Activated CD8-positive, alpha-beta memory T cell treated with anti-CD3 and anti-CD28 coated beads for 24 hours (primary cell): Measurements from ENCODE around the gene BRD9.
"Not testable (repeated sequence)": the region's sequence is repeated elsewhere in the genome, so short reads cannot be mapped to it uniquely, and the experiment has no call there.

Experiments
- DNase-seq: peaks from one replicate; pipeline ENCODE4 v3.0.0-alpha.2; 2020

Gene BRD9

DNA sequence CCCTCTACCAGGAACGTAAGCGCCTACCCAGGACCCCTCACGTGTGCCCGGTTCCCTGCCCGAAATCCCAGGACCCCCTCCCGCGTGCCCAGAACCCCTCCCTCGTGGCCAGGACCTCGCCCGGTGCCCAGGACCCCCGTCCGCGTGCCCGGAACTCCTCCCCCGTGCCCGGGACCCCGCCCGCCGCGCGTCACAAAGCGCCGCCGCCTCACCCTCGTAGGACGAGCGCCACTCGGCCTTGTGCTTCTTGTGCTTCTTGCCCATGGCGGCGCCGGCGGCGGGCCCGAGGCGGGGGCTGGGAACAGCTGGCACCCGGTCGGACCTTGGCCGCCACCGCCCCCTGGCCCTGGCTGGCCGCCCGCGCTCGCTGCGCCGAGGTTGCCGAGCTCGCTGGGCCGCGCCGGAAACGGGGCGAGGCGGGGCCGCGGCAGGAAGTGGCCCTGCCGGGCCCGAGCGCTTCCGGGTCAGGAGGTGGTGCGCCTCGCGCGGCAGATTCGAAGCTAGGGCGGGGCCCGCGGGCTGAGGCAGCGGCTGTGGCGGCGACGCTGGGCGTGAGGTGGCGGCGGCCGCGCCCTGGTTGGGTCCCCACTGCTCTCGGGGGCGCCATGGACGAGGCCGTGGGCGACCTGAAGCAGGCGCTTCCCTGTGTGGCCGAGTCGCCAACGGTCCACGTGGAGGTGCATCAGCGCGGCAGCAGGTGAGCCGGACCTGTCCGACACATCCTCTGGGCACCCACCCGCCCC lies at the start of gene BRD9, which contains the start of gene TRIP13:
Gene BRD9, minus strand, starts transcription at position 408 of the 743 bp plus-strand sequence. Its CDS starts 144 bp downstream, at position 264.
Gene TRIP13, plus strand, starts transcription at position 491 of the 743 bp plus-strand sequence. Its CDS starts 115 bp downstream, at position 606.
- DNase-seq, result peak; percentile 91

DNA sequence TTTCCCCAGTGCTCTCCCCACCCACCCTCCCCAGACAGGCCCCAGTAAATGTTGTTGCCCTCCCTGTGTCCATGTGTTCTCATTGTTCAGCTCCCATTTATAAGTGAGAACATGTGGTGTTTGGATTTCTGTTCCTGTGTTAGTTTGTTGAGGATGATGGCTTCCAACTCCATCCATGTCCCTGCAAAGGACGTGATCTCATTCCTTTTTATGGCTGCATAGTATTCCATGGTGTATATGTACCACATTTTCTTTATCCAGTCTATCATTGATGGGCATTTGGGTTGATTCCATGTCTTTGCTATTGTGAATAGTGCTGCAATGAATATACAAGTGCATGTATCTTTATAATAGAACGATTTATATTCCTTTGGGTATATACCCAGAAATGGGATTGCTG lies 48.1 kb upstream of the BRD9 start:
- DNase-seq, result not testable (repeated sequence)

DNA sequence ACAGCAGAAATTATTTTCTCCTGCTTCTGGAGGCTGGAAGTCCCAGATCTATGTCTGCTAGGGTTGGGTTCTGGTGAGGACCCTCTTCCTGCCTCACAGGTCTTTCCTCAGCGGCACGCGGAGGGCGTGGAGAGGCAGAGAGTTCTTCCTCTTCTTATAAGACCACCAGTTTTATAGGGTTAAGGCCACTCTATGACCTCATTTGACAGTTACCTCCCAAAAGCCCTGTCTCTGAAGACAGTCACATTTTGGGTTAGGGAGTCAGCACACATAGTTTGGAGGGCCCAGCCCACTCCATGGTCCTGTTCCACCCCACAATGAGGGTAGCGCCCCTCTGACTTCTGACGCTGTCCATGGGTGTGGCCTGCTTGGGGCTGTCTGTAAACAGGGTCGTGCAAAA lies 46.8 kb upstream of the BRD9 start:
- DNase-seq, result no peak

DNA sequence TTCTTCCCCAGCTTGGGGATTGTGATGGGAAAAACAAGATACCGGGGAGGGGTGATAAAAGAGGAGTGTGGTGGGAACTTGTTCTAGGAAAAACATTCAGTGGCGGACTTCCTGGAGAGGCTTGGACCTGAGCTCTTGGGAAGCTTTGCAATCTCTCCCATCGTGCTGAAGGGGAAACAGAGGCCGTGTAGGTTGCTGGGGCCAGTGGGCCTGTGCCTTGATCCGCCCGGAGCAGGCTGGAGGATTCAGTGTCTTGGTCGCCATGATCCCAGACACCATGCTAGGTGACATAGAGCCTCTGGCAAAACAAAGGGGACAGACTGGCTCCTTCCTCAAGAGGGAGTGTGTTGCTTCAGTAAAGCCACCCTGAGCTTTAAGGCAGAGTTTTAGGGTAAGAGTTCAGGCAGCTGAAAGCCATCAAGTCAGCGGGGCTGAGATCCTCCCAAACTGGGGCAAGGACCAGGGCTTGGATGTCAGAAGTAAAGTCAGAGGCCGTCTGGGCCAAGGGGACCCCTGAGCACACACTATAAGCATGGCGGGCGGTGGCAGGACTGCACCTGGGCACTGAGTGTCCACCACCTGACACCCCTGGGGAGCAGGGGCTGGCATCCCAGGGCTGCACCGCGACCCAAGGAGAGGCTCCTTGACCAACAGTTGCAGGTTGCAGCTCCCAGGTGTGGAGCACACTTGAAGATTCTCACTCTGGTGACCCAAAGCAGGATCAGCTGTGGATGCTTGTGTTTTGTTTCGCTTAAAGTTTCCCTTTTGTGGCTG lies 44.7 kb upstream of the BRD9 start:
- no peak for DNase-seq

DNA sequence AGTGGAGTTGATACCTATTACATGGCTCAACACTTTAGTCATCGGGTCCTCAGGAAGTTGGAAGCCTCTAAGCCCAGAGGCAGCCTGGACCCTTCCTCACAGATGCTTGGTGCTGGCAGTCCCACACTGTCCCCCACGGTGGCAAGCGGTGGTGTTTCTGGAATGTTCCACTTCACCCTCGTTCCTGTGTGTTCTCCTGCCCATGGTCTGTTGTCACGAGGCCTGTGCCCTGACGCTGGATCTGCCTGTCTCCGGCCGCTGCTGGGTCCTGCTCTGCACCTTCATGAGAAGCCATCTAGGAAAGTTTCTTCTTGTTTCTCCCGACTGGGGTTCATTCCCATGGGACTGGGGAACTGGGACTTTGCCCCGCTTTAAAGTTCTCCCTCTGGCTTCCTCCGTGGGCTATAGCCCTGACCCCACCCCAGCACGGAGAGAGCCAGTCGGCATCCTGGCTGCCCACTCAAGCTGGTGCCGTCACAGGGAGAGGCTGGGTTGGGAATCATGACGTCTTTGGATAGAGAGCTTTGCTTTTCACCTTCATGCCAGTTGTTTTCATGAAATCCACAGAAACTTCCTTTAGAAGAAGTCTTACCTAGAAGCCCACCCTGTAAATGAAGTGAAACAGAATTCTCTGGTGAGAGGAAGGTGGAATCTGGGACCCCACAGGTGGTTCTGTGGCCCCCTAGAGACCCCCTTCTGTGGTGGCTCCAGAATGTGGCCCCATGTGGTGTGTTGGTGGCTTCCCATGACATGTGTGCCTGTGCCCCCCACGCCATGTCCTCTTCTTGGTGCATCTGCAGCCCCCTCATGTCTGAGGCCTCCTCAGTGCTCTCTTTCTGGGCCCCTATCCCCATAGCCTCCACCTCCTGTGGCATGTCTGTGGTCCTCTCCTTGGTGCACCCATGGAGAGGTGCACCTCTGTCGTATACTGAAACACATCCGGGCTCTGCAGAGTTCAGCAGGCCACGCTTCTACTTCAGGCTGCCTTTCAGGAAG lies 43.8 kb upstream of the BRD9 start:
- peak; percentile 51 for DNase-seq

DNA sequence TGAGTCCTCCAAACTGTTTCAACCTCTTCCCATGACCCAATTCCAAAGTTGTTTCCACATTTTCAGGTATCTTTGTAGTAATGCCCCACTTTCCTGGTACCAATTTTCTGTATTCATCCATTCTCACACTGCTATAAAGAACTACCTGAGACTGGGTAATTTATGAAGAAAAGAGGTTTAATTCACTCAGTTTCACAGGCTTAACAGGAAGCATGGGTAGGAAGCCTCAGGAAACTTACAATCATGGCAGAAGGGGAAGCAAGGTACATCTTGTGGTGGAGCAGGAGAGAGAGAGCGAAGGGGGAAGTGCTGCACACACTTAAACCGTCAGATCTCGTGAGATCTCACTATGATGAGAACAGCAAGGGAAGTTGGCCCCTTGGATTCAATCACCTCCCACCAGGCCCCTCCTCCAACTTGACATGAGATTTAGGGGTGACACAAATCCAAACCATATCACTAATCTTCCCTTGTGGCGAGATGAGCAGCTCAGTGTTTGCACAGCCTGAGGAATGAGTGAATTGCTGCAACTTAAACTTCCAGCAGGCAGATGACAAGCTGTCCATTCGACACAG lies 43.0 kb upstream of the BRD9 start:
- no peak for DNase-seq

DNA sequence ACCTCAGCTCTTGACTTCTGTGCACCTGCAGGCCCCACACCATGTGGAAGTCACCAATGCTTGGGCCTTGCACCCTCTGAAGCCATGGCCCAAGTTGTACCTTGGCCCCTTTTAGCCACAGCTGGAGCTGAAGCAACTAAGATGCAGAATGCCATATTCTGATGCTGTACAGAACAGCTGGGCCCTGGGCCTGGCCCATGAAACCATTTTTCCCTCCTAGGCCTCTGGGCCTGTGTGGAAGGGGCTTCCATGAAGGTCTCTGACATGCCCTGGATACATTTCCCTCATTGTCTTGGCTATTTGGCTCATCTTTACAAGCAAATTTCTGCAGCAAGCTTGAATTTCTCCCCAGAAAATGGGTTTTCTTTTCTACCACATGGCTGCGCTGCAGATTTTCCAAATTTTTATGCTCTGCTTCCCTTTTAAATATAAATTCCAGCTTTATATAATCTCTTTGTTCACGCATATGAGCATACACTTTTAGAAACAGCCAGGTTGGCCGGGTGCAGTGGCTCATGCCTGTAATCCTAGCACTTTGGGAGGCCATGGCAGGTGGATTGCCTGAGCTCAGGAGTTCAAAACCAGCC lies 41.9 kb upstream of the BRD9 start:
- not testable (repeated sequence) for DNase-seq

DNA sequence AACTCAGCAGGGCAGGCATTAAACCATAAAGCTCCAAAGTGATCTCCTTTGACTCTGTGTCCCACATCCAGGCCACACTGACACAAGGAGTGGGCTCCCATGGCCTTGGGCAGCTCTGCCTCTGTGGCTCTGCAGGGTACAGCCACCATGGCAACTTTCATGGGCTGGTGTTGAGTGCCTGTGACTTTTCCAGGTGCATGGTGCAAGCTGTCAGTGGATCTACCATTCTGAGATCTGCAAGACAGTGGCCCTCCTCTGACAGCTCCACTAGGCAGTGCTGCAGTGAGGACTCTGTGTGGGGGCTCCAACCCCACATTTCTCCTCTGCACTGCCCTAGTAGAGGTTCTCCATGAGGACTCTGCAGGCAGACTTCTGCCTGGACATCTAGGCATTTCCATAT lies 41.4 kb upstream of the BRD9 start:
- not testable (repeated sequence) for DNase-seq

DNA sequence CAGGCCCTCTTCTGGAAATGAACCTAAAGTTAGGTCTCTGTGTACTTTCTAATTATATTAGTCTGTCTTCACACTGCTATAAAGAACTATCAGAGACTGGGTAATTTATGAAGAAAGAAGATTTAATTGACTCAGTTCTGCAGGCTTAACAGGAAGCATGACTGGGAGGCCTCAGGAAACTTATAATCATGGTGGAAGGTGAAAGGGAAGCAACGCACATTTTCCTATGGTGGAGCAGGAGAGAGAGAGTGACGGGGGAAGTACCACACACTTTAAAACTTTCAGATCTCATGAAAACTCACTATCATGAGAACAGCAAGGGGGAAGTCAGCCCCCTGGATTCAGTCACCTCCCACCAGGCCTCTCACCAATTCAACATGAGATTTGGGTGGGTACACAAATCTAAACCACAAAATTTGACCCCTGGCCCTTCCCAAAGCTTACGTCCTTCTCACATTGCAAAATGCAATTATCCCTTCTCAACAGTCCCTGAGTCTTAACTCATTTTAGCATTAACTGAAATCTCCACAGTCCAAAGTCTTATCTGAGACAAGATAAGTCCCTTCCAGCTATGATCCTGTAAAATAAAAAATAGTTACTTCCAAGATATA lies 40.8 kb upstream of the BRD9 start:
- DNase-seq, result no peak

DNA sequence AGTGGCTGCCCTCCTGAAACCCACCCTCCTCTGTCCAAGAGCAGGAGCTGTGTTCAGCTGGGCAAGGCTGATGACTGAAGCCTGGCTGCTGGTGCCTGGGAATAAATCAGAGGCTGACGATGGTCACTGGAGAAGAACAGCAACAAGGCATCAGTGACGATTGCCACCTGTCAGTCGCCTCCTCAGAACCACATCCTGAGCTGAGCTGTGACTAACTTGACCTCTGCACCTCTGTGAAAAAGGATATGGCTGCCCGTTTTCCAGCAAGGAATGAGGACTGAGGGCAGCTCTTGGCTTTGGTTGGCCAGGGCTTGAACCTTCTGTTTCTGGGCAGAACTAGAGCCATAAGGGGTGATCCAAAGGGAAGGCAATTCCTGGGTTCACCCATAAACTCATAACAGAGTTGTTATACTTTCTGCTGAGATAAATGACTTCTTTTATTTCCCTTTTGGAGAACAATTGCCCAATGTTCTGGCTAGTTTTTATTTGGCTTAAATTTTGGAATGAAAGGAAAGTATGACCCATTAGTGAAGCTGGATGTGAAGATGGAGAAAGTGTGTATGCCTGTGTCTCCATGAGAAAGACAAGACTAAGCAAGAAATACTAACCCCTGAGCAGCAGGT lies 40.1 kb upstream of the BRD9 start:
- no peak for DNase-seq

DNA sequence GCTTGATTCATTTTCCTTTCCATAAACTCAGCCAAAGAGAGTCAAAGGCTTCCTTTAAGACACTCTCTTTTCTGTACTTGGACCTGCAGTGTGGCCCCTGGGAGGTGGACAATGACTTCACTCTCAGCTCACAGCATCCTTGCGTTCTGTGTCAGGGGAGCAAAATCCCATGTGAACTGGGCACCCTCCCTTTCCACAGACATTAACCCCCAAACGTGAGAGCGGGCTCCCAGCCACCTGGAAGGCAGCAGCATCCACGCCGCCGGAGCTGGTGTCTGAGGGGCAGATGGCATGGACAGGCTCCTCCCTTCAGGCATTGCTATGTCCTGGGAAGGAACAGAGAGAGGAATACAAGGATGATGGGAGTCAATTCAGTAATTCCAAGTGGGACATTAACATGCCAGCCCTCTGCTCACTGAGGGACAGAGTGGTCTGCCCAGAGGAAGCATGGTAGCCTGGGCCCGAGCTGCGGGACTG lies 39.6 kb upstream of the BRD9 start:
- no peak for DNase-seq

DNA sequence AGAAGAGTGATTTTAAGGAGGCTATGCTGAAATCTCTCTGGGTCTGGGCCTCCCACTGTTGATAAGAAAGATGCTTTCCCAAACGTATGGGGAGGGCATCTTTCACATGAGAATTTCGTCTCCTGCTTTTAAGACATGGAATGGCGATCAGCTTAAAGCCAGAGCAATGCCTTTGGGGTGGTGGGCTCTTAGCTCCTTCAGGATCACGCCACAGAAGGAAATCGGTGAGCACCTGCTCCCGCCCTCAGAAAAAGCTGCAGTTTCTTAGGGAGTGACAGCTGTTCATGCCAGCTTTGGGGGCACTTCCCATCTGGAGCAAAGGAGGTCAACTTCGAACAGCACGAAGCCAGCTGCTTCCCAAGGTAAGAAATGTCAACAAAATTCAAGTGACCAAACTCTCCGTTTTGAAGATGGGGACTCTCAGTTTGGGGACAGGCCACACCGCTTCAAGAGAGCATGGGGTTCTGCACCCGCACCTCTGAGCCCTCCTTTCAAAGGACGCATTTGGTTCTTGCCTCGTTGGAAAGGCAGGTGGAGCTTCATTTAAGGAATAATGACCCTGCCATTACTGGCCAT lies 39.1 kb upstream of the BRD9 start:
- no peak for DNase-seq

DNA sequence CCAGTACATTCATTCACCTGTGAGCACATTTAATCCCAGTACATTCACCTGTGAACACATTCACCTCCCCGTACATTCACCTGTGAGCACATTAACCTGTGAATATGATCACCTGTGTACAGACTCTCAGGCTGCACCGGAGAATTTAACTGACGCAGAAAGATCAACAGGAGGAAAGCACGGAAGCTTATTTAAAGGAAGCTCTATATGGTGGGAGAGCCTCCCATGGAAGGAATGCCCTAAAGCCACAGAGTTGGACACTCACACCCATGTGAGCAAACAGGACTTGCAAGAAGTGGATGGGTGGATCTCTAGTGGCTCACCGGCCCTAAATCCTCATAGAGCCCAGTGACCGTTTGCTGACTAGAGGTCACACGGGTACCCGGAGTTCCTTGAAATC lies 38.3 kb upstream of the BRD9 start:
- no peak for DNase-seq

DNA sequence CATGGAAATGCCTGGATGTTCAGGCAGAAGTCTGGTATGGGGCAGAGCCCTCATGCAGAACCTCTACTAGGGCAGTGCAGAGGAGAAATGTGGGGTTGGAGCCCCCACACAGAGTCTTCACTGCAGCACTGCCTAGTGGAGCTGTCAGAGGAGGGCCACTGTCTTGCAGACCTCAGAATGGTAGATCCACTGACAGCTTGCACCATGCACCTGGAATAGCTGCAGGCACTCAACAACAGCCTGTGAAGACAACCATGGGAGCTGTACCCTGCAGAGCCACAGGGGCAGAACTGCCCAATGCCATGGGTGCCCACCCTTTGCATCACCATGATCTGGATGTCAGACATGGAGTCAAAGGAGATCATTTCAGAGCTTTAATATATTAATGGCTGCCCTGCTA lies 37.0 kb upstream of the BRD9 start:
- no peak for DNase-seq

DNA sequence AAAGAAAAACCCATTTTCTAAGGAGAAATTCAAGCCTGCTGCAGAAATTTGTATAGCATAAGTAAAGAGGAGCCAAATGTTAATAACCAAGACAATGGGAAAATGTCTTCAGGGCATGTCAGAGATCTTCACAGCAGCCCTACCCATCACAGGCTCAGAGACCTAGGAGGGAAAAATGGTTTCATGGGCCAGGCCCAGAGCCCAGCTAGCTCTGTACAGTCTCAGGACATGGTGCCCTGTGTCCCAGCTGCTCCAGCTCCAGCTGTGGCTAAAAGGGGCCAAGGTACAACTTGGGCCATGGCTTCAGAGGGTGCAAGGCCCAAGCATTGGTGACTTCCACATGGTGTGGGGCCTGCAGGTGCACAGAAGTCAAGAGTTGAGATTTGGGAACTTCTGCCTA lies 36.6 kb upstream of the BRD9 start:
- not testable (repeated sequence) for DNase-seq

DNA sequence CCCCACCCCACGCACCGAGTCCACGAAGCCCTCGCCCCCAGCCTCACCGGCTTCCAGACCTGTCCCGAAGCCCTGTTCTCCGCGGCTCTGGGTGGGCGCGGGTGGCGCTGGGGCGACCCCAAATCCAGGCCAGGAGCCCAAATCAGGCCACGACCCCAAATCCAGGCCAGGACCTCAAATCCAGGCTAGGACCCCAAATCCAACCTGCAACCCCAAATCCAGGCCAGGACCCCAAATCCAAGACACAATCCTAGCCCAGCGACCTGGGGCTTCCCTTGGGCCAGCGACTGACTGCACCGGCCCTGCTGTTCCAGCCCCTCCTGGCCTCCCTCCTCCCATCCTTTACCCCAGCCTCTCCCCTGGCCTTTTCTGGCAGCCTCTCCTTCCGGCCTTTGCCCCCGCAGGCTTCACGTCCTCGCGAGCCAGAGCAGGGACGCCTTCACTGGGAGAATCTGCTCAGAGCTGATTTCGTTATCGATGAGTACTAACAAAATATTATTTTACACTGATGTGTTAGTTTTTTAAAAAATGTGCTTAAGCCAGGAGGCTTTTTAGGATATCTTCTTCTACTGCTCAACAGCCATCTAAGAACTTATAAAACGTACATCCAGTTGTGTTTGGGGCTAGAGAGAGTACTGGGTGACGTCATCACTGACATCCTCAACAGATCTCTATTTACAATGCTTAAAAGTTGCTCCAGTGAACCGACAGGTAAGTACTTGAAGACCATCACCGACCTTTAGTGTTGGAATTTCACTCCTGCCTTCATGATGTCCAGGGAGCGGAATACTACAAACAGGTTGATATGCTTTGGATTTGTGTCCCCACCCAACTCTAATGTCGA lies 34.8 kb upstream of the BRD9 start:
- DNase-seq, result peak; percentile 52

DNA sequence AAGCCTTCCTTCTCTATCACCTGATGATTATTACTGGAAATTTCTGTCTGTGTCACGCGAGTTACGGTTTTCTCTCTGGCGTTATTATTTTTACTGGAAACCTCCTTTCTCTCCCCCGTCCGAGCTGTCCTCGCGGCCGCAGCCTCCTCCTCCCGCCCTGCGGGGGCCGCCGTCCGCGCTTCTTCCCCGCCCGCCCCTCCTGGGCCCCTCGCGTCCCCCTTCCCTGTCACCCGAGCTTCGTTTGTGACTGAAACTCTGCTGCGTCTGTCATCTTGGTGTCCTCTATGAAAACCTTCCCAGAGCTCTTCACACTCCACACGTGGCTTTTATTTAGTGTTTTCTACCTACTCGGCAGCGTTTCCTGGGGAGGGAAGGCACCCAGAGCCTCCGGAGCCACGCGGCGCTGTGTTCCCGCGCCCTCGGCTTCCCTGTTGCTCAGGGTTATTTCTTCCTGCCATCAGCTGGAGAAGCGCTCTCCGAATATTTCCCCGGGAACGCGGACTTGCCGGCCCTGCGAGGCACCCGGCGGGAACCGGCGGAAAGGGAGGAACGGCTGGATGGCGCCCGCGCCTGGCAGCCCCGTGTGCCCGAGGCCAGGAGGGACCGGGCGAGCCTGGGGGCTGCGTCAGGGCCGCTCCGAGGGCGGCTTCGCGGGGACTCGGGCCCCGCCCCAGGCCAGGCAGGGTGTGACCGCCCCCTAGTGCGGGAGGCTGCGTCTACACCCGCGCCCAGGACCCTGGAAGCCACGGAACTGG lies 34.0 kb upstream of the BRD9 start:
- peak; percentile 64 for DNase-seq

DNA sequence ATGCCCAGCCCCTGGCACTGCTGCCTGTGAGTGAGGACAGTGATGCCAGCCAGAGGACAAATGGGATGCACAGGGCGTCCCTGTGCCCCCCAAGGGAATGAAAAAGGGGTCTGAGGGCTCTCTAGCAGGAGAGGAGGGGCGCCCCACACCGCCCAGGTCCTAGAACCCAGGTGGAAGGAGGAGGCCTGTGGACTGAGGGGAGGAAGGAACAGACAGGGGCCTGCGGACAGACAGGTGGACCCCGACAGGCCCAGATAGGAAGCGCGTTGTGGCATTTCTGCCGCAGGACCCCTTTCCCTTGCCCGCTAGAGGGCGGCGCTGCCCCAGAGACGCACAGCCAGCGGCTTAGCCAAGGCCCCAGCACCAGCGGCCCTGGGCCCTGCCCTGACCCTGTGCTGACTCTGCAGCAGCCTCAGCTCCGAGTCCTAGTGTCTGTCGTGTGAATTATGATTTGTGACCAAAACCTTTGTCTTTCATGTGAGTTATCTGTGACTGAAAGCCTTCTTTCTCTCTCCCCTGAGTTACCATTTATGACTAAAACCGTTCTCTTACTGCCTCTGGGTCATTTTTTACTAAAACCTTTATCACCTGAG lies 30.8 kb upstream of the BRD9 start:
- DNase-seq, result peak; percentile 88
